ENCODE results near the gene ABCD1. TPM values are rescaled to one million over a fixed set of nuclear protein-coding genes. Genes with fewer than 3 reads are reported as not detected.

ABCD1 gene
- total RNA-seq, 1 donor from 2014 or later = 22.3 TPM

DNA sequence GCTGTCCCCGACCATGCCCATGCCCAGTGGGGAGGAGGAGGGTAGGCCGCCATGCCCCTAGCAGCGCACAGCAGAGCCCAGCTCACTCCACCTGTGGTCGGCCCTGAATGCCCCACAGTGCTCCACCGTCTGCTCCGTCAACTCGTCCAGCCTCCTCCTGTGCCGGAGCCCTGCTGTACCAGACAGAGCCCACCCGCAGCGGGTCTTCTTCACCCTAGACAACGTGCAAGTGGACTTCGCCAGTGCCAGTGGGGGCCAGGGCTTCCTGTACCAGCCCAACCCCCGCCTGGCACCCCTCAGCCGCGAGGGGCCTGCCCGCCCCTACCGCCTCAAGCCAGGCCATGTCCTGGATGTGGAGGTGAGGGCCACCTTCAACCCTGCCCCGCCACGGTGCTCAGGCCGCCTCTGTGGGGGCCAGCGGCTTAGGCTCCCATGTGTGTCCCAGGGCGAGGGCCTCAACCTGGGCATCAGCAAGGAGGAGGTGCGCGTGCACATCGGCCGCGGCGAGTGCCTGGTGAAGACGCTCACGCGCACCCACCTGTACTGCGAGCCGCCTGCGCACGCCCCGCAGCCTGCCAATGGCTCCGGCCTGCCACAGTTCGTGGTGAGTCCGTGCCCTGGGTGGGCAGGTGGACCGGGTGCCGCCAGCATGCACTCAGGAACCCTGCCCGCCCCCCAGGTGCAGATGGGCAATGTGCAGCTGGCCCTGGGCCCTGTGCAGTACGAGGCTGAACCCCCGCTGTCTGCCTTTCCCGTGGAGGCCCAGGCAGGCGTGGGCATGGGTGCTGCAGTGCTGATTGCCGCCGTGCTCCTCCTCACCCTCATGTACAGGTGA, 49.3 kb downstream of the ABCD1 start:
- no peak for DNase-seq (ENCODE audit: low read depth)

DNA sequence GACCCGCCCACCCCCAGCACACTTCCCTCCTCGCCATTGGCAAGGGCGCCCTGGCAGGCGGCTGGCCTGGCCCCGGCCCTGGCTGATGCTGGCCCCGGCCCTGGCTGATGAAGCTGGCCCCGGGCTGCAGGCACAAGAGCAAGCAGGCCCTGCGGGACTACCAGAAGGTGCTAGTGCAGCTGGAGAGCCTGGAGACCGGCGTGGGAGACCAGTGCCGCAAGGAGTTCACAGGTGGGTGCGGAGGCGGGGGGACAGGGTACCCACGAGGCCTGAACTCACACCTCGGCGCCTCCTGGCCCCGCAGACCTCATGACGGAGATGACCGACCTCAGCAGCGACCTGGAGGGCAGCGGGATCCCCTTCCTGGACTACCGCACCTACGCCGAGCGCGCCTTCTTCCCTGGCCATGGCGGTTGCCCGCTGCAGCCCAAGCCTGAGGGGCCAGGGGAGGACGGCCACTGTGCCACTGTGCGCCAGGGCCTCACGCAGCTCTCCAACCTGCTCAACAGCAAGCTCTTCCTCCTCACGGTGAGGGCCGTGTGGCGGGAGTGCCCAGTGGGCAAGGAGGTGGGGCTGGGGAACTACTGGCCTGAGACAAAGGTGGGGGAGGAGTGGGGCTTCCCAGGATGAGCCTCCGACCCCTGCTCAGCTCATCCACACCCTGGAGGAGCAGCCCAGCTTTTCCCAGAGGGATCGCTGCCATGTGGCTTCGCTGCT, 50.1 kb downstream of the ABCD1 start:
- no peak for DNase-seq (ENCODE audit: low read depth)

DNA sequence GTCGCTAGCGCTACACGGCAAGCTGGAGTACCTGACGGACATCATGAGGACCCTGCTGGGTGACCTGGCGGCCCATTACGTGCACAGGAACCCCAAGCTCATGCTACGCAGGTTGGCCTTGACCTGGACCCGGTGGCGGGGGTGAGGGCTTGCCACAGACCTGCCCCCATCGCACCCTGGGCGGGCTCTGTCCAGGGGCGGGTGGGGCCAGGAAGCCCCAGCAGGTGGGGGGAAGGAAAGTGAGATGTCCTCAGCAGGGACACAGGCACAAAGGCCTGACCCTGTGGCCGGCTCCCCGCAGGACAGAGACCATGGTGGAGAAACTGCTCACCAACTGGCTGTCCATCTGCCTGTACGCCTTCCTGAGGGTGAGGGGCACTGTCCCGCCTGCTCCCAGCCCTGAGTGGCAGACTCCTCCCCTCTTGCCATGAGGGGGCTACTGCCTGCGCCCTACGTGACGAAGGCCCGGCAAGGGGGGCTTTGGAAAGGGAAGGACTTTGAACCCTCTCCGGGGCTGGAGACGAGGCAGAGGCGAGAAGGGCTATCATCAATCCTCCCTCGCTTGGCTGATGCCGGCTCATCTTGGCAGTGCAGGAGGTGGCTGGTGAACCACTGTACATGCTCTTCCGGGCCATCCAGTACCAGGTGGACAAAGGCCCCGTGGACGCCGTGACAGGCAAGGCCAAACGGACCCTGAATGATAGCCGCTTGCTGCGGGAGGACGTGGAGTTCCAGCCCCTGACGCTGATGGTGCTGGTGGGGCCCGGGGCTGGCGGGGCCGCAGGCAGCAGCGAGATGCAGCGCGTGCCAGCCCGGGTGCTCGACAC, 50.9 kb downstream of the ABCD1 start:
- no peak for DNase-seq (ENCODE audit: low read depth)

DNA sequence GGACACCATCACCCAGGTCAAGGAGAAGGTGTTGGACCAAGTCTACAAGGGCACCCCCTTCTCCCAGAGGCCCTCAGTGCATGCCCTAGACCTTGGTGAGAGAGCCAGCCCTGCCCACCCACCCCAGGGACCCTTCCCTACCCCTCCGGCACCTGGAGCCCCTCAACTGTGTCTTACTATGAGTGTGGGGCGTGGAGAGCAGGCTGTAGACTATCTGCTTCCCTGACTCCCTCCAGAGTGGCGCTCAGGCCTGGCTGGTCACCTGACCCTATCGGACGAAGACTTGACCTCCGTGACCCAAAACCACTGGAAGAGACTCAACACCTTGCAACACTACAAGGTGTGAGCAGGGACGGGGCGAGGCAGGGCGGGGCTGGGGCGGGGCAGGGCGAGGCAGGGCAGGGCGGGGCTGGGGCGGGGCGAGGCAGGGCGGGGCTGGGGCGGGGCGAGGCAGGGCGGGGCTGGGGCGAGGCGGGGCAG, 51.5 kb downstream of the ABCD1 start:
- no peak for DNase-seq (ENCODE audit: low read depth)

DNA sequence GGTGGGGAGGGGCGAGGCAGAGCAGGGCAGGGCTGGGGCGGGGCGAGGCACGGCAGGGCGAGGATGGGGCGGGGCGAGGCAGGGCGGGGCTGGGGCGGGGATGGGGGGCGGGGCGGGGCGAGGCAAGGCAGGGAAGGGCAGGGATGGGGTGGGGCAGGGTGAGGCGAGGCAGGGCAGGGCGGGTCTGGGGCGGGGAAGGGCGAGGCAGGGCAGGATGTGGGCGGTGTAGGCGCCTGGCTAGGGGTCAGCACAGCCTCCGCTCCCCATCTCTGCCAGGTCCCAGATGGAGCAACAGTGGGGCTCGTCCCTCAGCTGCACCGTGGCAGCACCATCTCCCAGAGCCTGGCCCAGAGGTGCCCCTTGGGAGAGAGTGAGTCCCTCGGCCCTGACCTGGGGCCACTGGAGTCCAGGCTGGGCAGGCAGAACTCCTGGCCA, 52.0 kb downstream of the ABCD1 start:
- no peak for DNase-seq (ENCODE audit: low read depth)

DNA sequence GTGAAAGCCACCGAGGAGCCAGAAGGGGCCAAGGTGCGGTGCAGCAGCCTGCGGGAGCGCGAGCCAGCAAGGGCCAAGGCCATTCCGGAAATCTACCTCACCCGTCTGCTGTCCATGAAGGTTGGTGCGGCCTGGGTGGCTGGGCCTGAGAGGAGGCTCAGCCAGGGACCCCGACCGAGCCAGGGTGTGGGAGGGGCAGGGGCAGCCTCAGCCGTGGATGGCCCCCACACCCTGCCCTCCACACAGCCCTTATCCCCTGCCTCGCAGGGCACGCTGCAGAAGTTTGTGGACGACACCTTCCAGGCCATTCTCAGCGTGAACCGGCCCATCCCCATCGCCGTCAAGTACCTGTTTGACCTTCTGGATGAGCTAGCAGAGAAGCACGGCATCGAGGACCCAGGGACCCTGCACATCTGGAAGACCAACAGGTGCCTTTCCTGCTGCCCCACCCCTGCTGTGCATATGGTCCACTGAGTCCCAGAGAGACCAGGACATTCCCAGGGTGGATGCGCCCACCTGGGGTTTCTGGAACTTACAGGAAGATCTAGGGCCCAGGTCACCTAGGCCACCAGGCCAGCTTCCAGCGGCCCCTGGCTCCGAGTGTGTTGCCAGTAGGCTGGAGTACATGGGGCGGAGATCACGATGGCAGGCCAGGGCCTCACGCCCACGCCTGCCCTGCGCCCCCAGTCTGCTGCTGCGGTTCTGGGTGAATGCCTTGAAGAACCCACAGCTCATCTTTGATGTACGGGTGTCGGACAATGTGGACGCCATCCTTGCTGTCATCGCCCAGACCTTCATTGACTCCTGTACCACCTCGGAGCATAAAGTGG, 52.8 kb downstream of the ABCD1 start:
- DNase-seq (ENCODE audit: low read depth) = no peak

DNA sequence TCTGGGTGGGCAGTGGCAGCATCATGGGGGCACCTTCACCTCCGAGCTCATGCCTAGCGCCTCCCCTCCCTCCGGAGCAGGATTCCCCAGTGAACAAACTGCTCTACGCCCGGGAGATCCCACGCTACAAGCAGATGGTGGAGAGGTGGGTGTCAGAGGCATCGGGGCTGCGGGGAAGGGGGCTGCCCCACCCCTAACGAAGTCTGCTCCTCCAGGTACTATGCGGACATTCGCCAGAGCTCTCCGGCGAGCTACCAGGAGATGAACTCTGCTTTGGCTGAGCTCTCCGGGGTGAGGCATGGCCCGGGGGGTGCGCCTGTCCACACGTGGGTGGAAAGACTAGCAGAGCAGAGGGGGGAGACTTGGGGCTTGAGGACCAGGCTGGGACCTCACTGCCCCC, 53.5 kb downstream of the ABCD1 start:
- no peak for DNase-seq (ENCODE audit: low read depth)

DNA sequence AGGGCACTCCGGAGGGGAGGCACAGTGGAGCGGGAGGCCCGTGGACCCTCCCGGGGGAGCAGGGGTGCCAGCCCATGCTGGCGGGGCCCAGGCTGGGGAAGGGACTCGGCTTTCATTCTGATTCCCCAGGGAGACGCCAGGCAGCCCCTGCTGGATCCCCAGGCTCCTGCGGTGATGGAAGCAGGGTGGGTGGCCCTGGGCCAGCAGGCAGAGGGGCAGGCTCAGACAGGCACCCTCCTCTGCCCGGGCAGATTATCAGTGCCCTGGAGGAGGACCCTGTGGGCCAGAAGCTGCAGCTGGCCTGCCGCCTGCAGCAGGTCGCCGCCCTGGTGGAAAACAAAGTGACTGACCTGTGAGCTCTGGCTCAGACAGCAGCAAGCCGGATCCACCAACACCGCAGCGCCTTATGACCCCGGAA, 54.0 kb downstream of the ABCD1 start:
- no peak for DNase-seq (ENCODE audit: low read depth)

DNA sequence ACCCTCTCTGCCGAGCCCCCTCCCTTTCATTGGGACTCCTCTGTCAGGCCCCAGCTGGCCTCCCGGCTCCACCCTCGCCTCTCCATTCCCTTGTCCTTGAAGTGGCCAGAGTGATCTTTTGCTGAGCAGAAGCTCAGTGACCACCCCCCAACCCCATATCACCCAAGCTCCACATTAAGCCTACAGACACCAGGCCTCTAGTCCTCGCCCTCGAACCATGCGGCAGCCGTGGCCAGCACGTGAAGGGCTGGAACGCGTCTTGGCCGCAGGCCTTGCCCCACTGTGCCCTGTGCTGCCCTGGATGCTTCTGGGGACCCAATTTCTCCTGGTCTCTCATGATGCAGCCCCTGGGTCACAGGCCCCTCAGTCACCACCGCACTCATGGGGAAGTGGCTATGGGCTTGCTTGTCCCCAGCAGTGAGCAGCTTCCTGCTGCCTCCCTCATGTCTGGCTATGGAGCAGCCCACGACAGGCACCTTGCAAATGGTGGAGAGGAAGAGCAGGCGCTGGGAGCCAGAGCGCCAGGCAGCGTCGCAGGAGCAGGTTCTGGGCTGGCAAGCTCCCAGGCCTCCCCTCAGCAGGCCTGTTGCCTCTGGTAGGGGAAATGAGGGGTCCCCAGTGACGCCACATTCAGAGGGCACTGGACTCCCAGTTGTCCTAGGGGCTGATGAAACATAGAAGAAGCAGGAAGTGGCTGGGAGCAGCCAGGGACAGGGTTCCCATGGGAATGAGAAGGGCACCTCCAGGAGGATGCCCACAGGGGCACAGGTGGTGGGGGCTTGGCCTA, 55.4 kb downstream of the ABCD1 start:
- no peak for DNase-seq (ENCODE audit: low read depth)

DNA sequence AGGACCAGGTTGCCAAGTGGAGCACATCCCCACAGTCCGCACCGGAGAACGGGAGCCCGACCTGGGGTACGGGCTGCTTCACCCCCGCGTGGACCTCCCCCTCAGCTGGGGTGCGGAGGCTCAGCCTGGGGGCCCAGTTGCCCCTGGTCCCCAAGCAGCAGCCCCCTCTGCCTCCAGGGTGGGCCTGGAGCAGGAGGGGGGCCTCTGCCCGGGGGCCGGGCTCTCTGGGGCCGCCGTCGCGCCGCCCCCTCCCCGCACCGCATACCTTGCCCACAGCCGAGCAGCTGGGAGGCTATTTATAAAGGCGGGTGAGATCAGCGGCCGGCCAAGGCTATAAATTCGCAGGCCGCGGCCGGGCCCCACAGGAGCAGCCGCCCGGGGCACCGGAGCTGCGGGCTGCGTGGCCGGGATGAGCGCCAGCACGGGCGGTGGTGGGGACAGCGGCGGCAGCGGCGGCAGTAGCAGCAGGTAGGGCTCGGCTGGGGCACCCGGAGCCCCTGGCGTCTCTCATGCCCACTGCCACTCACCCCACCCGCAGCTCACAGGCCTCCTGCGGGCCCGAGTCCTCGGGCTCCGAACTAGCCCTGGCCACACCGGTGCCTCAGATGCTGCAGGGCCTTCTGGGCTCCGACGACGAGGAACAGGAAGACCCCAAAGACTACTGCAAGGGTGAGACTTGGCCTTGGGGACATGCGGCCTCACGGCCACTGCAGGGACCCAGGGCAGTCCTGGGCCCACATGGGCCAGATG, 56.2 kb downstream of the ABCD1 start, which contains the start of gene SRPK3:
SRPK3 (plus strand) TSS at position 364 of the 750 bp plus-strand sequence; CDS start at position 410, 46 bp downstream.
- no peak for DNase-seq (ENCODE audit: low read depth)

DNA sequence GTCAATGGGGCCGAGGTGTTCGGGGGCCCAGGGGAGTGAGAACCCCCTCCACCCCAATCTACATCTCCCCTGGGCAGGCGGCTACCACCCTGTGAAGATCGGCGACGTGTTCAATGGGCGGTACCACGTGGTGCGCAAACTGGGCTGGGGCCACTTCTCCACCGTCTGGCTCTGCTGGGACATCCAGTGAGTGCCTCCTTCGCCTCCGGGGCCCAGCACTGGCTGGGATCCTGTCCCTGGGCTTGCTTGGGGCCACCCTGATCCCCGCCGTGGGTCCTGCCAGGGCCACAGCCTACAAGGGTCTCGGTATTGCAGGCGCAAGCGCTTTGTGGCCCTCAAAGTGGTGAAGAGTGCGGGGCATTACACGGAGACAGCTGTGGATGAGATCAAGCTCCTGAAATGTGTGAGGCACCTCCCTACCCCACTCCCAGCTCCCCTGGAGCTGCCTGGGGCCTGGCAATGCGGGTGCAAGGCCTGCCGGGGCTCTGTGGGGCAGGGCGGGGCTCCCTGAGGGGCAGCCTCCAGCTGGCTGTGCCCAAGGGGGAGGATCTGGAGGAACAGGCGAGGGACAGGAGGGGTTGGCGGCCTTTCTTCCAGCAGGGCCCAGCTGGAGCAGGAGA, 56.9 kb downstream of the ABCD1 start:
- no peak for DNase-seq (ENCODE audit: low read depth)

DNA sequence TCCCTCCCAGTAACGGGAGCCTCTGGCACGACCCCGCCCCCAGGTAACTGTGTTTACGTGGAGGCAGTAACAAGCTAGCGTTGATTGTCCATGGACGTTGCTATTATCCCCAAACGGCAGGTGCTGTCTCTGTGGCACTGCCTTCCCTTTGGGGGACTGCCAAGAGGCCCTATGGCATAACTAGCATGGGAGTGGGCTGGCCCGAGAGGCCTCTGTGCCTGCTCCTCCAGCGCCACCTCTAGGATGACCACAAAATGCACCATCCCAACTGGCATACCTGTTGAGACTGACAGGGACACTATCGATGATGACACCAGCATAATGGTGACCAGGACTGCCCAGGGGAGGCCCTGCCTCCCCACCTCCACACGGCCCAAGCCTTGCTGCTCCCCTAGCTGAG, 57.7 kb downstream of the ABCD1 start:
- DNase-seq (ENCODE audit: low read depth) = no peak

DNA sequence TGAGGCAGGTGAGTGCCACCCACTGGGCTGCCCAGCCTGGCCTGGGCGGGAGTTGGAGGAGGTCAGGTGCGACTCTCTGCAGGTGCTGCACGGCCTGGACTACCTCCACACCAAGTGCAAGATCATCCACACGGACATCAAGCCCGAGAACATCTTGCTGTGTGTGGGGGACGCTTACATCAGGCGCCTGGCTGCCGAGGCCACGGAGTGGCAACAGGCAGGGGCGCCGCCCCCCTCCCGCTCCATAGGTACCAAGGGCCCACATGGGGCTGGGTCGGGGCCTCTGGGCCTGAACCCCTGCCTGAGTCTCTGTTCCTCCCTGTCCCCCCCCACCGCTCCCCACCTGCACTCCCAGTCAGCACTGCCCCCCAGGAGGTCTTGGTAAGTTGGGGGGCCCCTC, 58.2 kb downstream of the ABCD1 start:
- DNase-seq (ENCODE audit: low read depth) = no peak

DNA sequence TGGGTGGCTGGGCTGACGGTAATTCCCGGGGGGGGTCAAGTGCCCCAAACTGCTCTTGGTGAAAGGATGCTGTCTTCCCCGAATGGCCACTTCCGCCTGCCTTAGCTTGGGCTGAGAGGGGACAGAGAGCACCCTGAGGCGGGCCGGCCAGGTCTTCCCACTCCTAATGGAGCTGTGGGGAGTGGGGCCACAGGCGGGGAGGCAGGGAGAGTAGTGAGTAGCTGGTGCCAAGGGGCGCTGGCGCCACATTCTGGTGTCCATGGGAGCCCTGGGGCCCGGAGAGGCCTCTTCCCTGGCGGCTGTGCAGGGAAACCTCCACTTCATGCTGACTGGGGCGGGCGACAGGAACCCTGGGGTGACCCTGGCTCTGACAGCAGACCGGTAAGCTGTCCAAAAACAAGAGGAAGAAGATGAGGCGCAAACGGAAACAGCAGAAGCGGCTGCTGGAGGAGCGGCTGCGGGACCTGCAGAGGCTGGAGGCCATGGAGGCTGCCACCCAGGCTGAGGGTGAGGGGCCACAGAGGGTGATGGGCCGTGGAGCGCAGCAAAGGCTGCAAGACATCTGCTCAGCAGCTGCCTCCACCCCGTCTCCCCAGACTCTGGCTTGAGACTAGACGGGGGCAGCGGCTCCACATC, 58.8 kb downstream of the ABCD1 start:
- DNase-seq (ENCODE audit: low read depth) = no peak

DNA sequence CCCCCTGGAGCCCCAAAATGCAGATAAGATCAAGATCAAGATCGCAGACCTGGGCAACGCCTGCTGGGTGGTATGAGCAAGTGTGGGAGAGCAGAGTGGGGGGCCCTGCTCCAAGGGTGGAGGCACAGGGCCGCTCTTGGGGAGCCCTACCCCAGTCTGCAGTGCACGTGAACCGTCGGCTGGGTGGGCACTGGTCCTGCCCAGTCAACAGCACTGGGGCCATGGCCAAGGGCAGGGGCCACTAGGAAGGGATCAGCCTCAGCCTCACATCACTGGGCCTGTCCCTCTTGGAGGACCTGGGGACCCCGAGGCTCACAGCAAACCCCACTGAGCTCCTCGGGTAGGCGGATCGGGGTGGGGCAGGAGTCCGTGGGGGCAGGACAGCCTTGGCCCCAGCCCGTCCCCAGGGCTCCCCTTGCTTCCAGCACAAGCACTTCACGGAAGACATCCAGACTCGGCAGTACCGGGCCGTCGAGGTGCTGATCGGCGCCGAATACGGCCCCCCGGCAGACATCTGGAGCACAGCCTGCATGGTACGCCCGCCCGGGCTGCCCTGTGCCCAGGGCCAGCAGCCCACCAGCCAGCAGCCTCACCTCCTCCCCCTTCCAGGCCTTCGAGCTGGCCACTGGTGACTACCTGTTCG, 59.8 kb downstream of the ABCD1 start:
- DNase-seq (ENCODE audit: low read depth) = no peak

DNA sequence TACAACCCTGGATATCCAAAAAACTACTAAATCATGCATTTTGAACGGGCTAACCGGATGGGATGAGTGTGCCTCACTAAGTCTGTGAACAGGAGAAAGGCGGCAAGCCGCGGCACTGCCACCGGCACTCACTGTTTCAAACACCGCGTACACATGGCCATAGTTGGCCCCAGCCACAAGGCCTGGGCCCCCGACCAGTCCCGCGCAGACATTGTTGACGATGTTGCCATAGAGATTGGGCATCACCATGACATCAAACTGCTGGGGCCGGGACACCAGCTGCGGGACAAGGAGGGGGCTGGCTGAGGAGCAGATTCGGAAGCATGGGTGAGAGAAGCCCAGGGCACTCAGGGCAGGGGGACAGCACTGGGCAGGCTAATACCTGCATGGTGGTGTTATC, 62.0 kb downstream of the ABCD1 start:
- no peak for DNase-seq (ENCODE audit: low read depth)

DNA sequence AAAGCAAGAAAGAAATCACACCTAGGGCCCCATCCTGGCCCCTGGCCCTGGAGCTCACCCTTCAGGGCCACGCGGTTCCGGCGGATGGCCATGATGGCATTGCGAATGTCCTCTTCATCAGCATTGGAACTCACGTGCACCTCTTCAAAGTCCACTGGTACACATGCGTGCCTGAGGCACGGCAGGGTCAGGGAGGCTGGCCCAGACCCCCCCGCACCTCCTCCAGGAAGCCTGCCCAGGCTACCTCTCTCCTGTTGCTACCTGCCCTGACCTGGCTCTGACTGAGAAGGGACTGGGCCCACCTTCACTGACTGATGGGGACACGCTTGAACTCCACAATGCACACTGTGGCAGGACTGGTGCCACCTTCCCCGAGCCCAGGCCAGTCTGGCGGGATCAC, 65.0 kb downstream of the ABCD1 start:
- no peak for DNase-seq (ENCODE audit: low read depth)

Measured in renal cortical epithelial cell (primary cell).